ENCODE measurements around the gene CSRP3. TPM values are rescaled to one million over a fixed set of nuclear protein-coding genes. Genes with fewer than 3 reads are reported as not detected.

The CSRP3 gene
- total and polyA plus RNA-seq, 9 of the 15 experiments (the other 6 are each of a cell fraction or from before 2014, with no cell fraction given) = 0.14 TPM; not detected in 8

- no peak overlapping the region for H3K4me2 ChIP-seq (ENCODE audit: insufficient read depth, low read length)
- CTCF ChIA-PET (ENCODE audit: low intra/inter-chr PET ratio) = no interaction called here
- POLR2A ChIA-PET = interaction anchor here (1.5 to 1.8 kb wide), 3 partner anchors 15 to 20 kb away, joined by 3 to 4 read pairs (median 4); no protein-coding TSS in a partner anchor
- 9% methylated on average over 7 of the region's 7 CpGs for WGBS (ENCODE audit: insufficient coverage, low coverage, missing lambda C conversion rate)
- BruUV-seq (replicated peaks) = no TSS peak
- H2AFZ ChIP-seq (ENCODE audit: low read depth, low read length) = no peak overlapping the region
- peaks cover 12 to 19% of the 10 kb centered on the region in 2 experiments; a peak in 4 of 5 replicates for H3K27me3 ChIP-seq (ENCODE audit: control insufficient read depth in 2 of 2, insufficient read depth in 2 of 2, low read length in 2 of 2)
- no peak for FAIRE-seq
- H3K4me1 ChIP-seq (replicated peaks in 1 of 2; ENCODE audit: control insufficient read depth in 2 of 2, insufficient read depth in 2 of 2, low read length in 2 of 2) = no peaks in the 10 kb centered on the region; a peak in 1 of 5 replicates
- no peak overlapping the region for H3K27ac ChIP-seq (ENCODE audit: extremely low read depth, low read depth, low read length)
- DNase-seq (ENCODE audit: extremely low read depth in 1 of 4, low spot score in 3 of 4) = no peak
- in situ Hi-C loops (cut with MboI) (no loop called here), intact Hi-C loops (cut with micrococcal nuclease) (no loop called here)
- TF ChIP-seq ZNF75A (CRISPR knock-in tag; IDR thresholded peaks at IDR 0.05) (no peak), FOXK1 (CRISPR knock-in tag; IDR thresholded peaks at IDR 0.05; ENCODE audit: borderline replicate concordance) (no peak), NCOA6 (IDR thresholded peaks at IDR 0.05) (no peak), EWSR1 (IDR thresholded peaks at IDR 0.05; ENCODE audit: borderline replicate concordance, low read depth, partially characterized antibody) (no peak), STAT6 (CRISPR knock-in tag; IDR thresholded peaks at IDR 0.05) (no peak), E4F1 (CRISPR knock-in tag; IDR thresholded peaks at IDR 0.05; ENCODE audit: borderline replicate concordance) (no peak)
- H3K4me3 ChIP-seq = no peak overlapping the region
- no peaks in the 10 kb centered on the region for H4K20me1 ChIP-seq (replicated peaks; ENCODE audit: control insufficient read depth, insufficient read depth, low read length)
- H3K79me2 ChIP-seq (ENCODE audit: control insufficient read depth, insufficient read depth, low read length) = no peaks in the 10 kb centered on the region
- H3K9me3 ChIP-seq (replicated peaks; ENCODE audit: control insufficient read depth, insufficient read depth, low read depth, low read length) = no peaks in the 10 kb centered on the region
- no peaks in the 10 kb centered on the region for H3K36me3 ChIP-seq (ENCODE audit: control insufficient read depth, insufficient read depth, low read length)
- H3K9me1 ChIP-seq (ENCODE audit: control insufficient read depth, insufficient read depth, low read length) = no peaks in the 10 kb centered on the region
- no peak for ATAC-seq
- H3K9ac ChIP-seq (ENCODE audit: insufficient read depth in 1 of 2, low read depth in 2 of 2, low read length in 2 of 2) = no peak overlapping the region
Measured at GRCh38 chr11:19199048-19199447, 2.7 kb downstream of the CSRP3 start.
